RWPE2 (cell line): Measurements from ENCODE around the gene KLHL29.

ENCODE experiments used
- ATAC-seq: fragments of 200-7000 bp; cut with Tn5 transposase; 3 replicates; pipeline ENCODE4 v1.9.1; 2021; ENCODE audit warnings: low read depth
- DNase-seq: peaks from one replicate; pipeline ENCODE4 v3.0.0-alpha.2; 2020; ENCODE audit warnings: low spot score
- H3K27ac ChIP-seq: fragments of 450-650 bp; 2 replicates; pipeline ENCODE4 v1.5.1; 2017; ENCODE audit warnings: mild to moderate bottlenecking; ENCODE audit not compliant: poor library complexity, severe bottlenecking
- H3K27me3 ChIP-seq: fragments of 250-450 bp; sonication (Bioruptor Pico); 2 replicates; pipeline ENCODE4 v1.5.1; 2021; ENCODE audit warnings: mild to moderate bottlenecking, moderate library complexity; ENCODE audit not compliant: insufficient read depth, poor library complexity, severe bottlenecking
- H3K36me3 ChIP-seq: fragments of 250-450 bp; sonication (Bioruptor Pico); 2 replicates; pipeline ENCODE4 v1.5.1; 2020; ENCODE audit warnings: low read depth, mild to moderate bottlenecking, moderate library complexity
- H3K4me1 ChIP-seq: fragments of 250-450 bp; sonication (Bioruptor Pico); 2 replicates; pipeline ENCODE4 v1.5.1; 2021; ENCODE audit warnings: mild to moderate bottlenecking, moderate library complexity; ENCODE audit not compliant: insufficient read depth, poor library complexity, severe bottlenecking
- H3K4me3 ChIP-seq: fragments of 250-450 bp; sonication (Bioruptor Pico); 2 replicates; pipeline ENCODE4 v1.5.1; 2021; ENCODE audit warnings: mild to moderate bottlenecking, moderate library complexity; ENCODE audit not compliant: severe bottlenecking
- H3K9me3 ChIP-seq: fragments of 250-450 bp; sonication (Bioruptor Pico); 2 replicates; pipeline ENCODE4 v1.5.1; 2021; ENCODE audit warnings: mild to moderate bottlenecking, moderate library complexity; ENCODE audit not compliant: severe bottlenecking
- CTCF ChIP-seq: fragments of 450-650 bp; IDR thresholded peaks from one replicate; pipeline ENCODE4 v1.5.1; 2017; ENCODE audit warnings: mild to moderate bottlenecking, moderate library complexity; ENCODE audit not compliant: poor library complexity, severe bottlenecking

The KLHL29 gene

GRCh38 chr2:23413641-23414040 is 28.7 kb downstream of the KLHL29 start:
- Histone ChIP-seq H3K27me3 (no peaks in the 10 kb centered on the region), H3K36me3 (no peaks in the 10 kb centered on the region), H3K27ac (no peak overlapping the region), H3K4me3 (no peak overlapping the region), H3K9me3 (no peaks in the 10 kb centered on the region), H3K4me1 (peaks cover 23% of the 10 kb centered on the region)
- ATAC-seq (no peak), DNase-seq (no peak)
- TF ChIP-seq CTCF, result no peak

- H3K9me3 ChIP-seq, result no peaks in the 10 kb centered on the region
- H3K4me3 ChIP-seq, result no peak overlapping the region
- peaks cover 27% of the 10 kb centered on the region for H3K4me1 ChIP-seq
- H3K36me3 ChIP-seq, result no peaks in the 10 kb centered on the region
- H3K27me3 ChIP-seq, result no peaks in the 10 kb centered on the region
- H3K27ac ChIP-seq, result no peak overlapping the region
- no peak for ATAC-seq
- DNase-seq, result no peak
- no peak for TF ChIP-seq CTCF
Observed at GRCh38 chr2:23414106-23414505, 29.1 kb downstream of the KLHL29 start.

GRCh38 chr2:23414871-23415270 is 29.9 kb downstream of the KLHL29 start:
- Histone ChIP-seq H3K27ac (no peak overlapping the region), H3K27me3 (no peaks in the 10 kb centered on the region), H3K9me3 (no peaks in the 10 kb centered on the region), H3K4me1 (peaks cover 27% of the 10 kb centered on the region), H3K36me3 (no peaks in the 10 kb centered on the region), H3K4me3 (no peak overlapping the region)
- ATAC-seq (no peak), DNase-seq (no peak)
- no peak for TF ChIP-seq CTCF

- no peaks in the 10 kb centered on the region for H3K9me3 ChIP-seq
- ATAC-seq (no peak), DNase-seq (no peak)
- no peak for TF ChIP-seq CTCF
- no peaks in the 10 kb centered on the region for H3K36me3 ChIP-seq
- no peak overlapping the region for H3K27ac ChIP-seq
- no peaks in the 10 kb centered on the region for H3K27me3 ChIP-seq
- H3K4me1 ChIP-seq, result peaks cover 11% of the 10 kb centered on the region
- H3K4me3 ChIP-seq, result no peak overlapping the region
Observed at GRCh38 chr2:23417310-23417709, 32.3 kb downstream of the KLHL29 start.

GRCh38 chr2:23418056-23418455 is 33.1 kb downstream of the KLHL29 start:
- Histone ChIP-seq H3K4me3 (no peak overlapping the region), H3K9me3 (no peaks in the 10 kb centered on the region), H3K27ac (no peak overlapping the region), H3K27me3 (no peaks in the 10 kb centered on the region), H3K4me1 (peaks cover 10% of the 10 kb centered on the region), H3K36me3 (no peaks in the 10 kb centered on the region)
- DNase-seq (no peak), ATAC-seq (no peak)
- no peak for TF ChIP-seq CTCF
